HCT116 (cell line): ENCODE data around the gene MSH2. TPM values are rescaled to one million over a fixed set of nuclear protein-coding genes. Genes with fewer than 3 reads are reported as not detected.

Experiments
- ATAC-seq: fragments of 200-7000 bp; cut with Tn5 transposase; 2 replicates; pipeline ENCODE4 v1.9.1; 2020; ENCODE audit warnings: mild to moderate bottlenecking, moderate library complexity
- BruUV-seq: library from RNA; stranded (reverse); fragments of 400-500 nt; replicated peaks from 2 replicates; lab custom pipeline; 2021; lab: Mats Ljungman, UMichigan
- CTCF ChIA-PET: fragments of 300-600 bp; sonication (Branson Sonifier 250); formaldehyde crosslinking; loops from one replicate; lab custom pipeline; 2021; ENCODE audit warnings: antibody characterized with exemption; lab: Charles Lee
- POLR2A ChIA-PET: fragments of 300-600, 350-600 bp; sonication (Branson Sonifier 250); formaldehyde crosslinking; loops from one replicate; lab custom pipeline; 2021; ENCODE audit warnings: antibody characterized with exemption; lab: Charles Lee
- RAD21 ChIA-PET, 2 experiments: fragments of 300-600 bp; sonication (Branson Sonifier 250); formaldehyde crosslinking; loops; one replicate each; lab custom pipeline; 2023; ENCODE audit warnings: low total read pairs in 2 of 2; ENCODE audit not compliant: uncharacterized antibody in 2 of 2, unreplicated experiment in 2 of 2, low non-redundant PET in 1 of 2; lab: Charles Lee
- DNase-seq: peaks from one replicate; pipeline ENCODE4 v3.0.0-alpha.2; 2010; ENCODE audit warnings: low read depth, low spot score
- H2AFZ ChIP-seq: fragments of 200-600 bp; shearing (Covaris generic), sonication (generic); 2 replicates; pipeline ENCODE4 v1.6.1; 2017; ENCODE audit warnings: low read depth, mixed run types, mixed read lengths, antibody characterized with exemption, low read length; ENCODE audit not compliant: poor library complexity, severe bottlenecking
- H3K27ac ChIP-seq: 2 replicates; pipeline ENCODE4 v1.5.1; 2012; ENCODE audit warnings: low read depth, low read length
- H3K27me3 ChIP-seq: fragments of 200-600 bp; sonication (generic); 2 replicates; pipeline ENCODE4 v1.6.1; 2016; ENCODE audit warnings: mixed run types, low read length, mixed read lengths; ENCODE audit not compliant: insufficient read depth
- H3K36me3 ChIP-seq, 2 experiments: fragments of 200-500 bp in 1 of 2; fragments of 200-600 bp in 1 of 2; sonication (Bioruptor generic) in 1 of 2; sonication (generic) in 1 of 2; 2 replicates each; pipeline versions ENCODE4 v1.5.1 to v1.6.1; 2014 to 2016; ENCODE audit warnings: low read length in 2 of 2, inconsistent platforms in 1 of 2, mixed read lengths in 1 of 2, mixed run types in 1 of 2; ENCODE audit not compliant: insufficient read depth in 2 of 2, control insufficient read depth in 1 of 2
- H3K4me1 ChIP-seq, 2 experiments: fragments of 200-600 bp in 1 of 2; sonication (generic) in 1 of 2; 2 replicates each; pipeline versions ENCODE4 v1.5.1 to v1.6.1; 2012 to 2017; ENCODE audit warnings: low read length in 2 of 2, inconsistent platforms in 1 of 2, mild to moderate bottlenecking in 1 of 2, mixed read lengths in 1 of 2, mixed run types in 1 of 2, moderate library complexity in 1 of 2; ENCODE audit not compliant: insufficient read depth in 2 of 2, control insufficient read depth in 1 of 2
- H3K4me2 ChIP-seq: fragments of 200-600 bp; sonication (generic); 2 replicates; pipeline ENCODE4 v1.6.1; 2017; ENCODE audit warnings: mixed run types, low read length, mixed read lengths
- H3K4me3 ChIP-seq, 2 experiments: fragments of 200-600 bp in 1 of 2; sonication (generic) in 1 of 2; replicated peaks in 1 of 2; 2 replicates each; pipeline ENCODE4 v1.5.1; 2011 to 2016; ENCODE audit warnings: low read length in 2 of 2, control low read depth in 1 of 2, low read depth in 1 of 2, mild to moderate bottlenecking in 1 of 2, mixed read lengths in 1 of 2, mixed run types in 1 of 2
- H3K79me2 ChIP-seq: fragments of 200-600 bp; sonication (generic); 2 replicates; pipeline ENCODE4 v1.6.1; 2017; ENCODE audit warnings: mild to moderate bottlenecking, mixed run types, low read length, moderate library complexity, mixed read lengths; ENCODE audit not compliant: insufficient read depth
- H3K9ac ChIP-seq: fragments of 200-600 bp; sonication (generic); 2 replicates; pipeline ENCODE4 v1.6.1; 2016; ENCODE audit warnings: low read length, mixed read lengths
- H3K9me2 ChIP-seq: fragments of 200-600 bp; sonication (generic), shearing (Covaris generic); 2 replicates; pipeline ENCODE4 v1.6.1; 2017; ENCODE audit warnings: mixed run types, mild to moderate bottlenecking, moderate library complexity; ENCODE audit not compliant: insufficient read depth
- H3K9me3 ChIP-seq, 2 experiments: fragments of 200-500 bp in 1 of 2; fragments of 200-600 bp in 1 of 2; sonication (Bioruptor generic) in 1 of 2; sonication (generic) in 1 of 2; 2 replicates each; pipeline ENCODE4 v1.6.1; 2014 to 2017; ENCODE audit warnings: low read length in 2 of 2, mixed read lengths in 2 of 2, inconsistent platforms in 1 of 2, low read depth in 1 of 2, mild to moderate bottlenecking in 1 of 2, mixed run types in 1 of 2, moderate library complexity in 1 of 2; ENCODE audit not compliant: control insufficient read depth in 1 of 2, insufficient read depth in 1 of 2
- H4K20me1 ChIP-seq: fragments of 200-600 bp; sonication (generic), shearing (Covaris generic); 2 replicates; pipeline ENCODE4 v1.6.1; 2017; ENCODE audit warnings: mixed run types, mild to moderate bottlenecking, moderate library complexity; ENCODE audit not compliant: insufficient read depth
- CEBPB ChIP-seq: IDR thresholded peaks from 2 replicates; pipeline ENCODE4 v1.6.1; 2012; ENCODE audit warnings: low read depth
- EGR1 ChIP-seq: IDR thresholded peaks from 2 replicates; pipeline ENCODE4 v1.6.1; 2012; ENCODE audit warnings: low read depth
- ELF1 ChIP-seq: IDR thresholded peaks from 2 replicates; pipeline ENCODE4 v1.6.1; 2012; ENCODE audit warnings: low read depth, borderline replicate concordance
- EZH2 ChIP-seq: fragments of 200-600 bp; sonication (generic); IDR thresholded peaks from 2 replicates; pipeline ENCODE4 v1.6.1; 2017; ENCODE audit warnings: antibody characterized with exemption, mixed run types
- EZH2phosphoT487 ChIP-seq: fragments of 200-600 bp; IDR thresholded peaks from 2 replicates; pipeline ENCODE4 v1.6.1; 2018; ENCODE audit warnings: antibody characterized with exemption, borderline replicate concordance
- FOSL1 ChIP-seq: IDR thresholded peaks from 2 replicates; pipeline ENCODE4 v1.6.1; 2012; ENCODE audit warnings: low read depth
- JUND ChIP-seq: IDR thresholded peaks from 2 replicates; pipeline ENCODE4 v1.6.1; 2012
- POLR2A ChIP-seq: IDR thresholded peaks from 2 replicates; pipeline ENCODE4 v1.7.0; 2011; ENCODE audit warnings: borderline replicate concordance; ENCODE audit not compliant: insufficient read depth, insufficient read length; ENCODE audit errors: extremely low read depth
- RAD21 ChIP-seq: IDR thresholded peaks from 2 replicates; pipeline ENCODE4 v1.6.1; 2012; ENCODE audit warnings: low read depth, mild to moderate bottlenecking
- SP1 ChIP-seq: IDR thresholded peaks from 2 replicates; pipeline ENCODE4 v1.6.1; 2012; ENCODE audit warnings: low read depth
- TCF7L2 ChIP-seq: IDR thresholded peaks from 2 replicates; pipeline ENCODE4 v1.7.0; 2011; ENCODE audit warnings: borderline replicate concordance, inconsistent platforms; ENCODE audit not compliant: insufficient read depth, insufficient read length; ENCODE audit errors: extremely low read depth
- YY1 ChIP-seq: IDR thresholded peaks from 2 replicates; pipeline ENCODE4 v1.6.1; 2011; ENCODE audit warnings: low read length, low read depth, moderate library complexity, mild to moderate bottlenecking; ENCODE audit not compliant: insufficient replicate concordance; ENCODE audit errors: extremely low read depth
- ZFX ChIP-seq: fragments of 450-650 bp; IDR thresholded peaks from 2 replicates; pipeline ENCODE4 v1.6.1; 2017
- ZNF274 ChIP-seq: fragments of 200-500 bp; sonication (Bioruptor generic); IDR thresholded peaks from 2 replicates; pipeline ENCODE4 v1.6.1; 2014; ENCODE audit warnings: mild to moderate bottlenecking, low read depth, low read length, inconsistent platforms
- intact Hi-C: fragments of 100-400 bp; cut with micrococcal nuclease; formaldehyde crosslinking; loops from 2 replicates; pipeline ENCODE4 v1.10.0; 2022
- total RNA-seq: library from RNA; stranded (reverse); gene quantifications from one replicate; pipeline ENCODE4 v1.2.1, GENCODE V29; 2021; ENCODE audit not compliant: unreplicated experiment
- TF ChIP-seq, protein P1 (sequence below): IDR thresholded peaks from 2 replicates; pipeline ENCODE4 v1.6.1; 2012
- TF ChIP-seq, protein P2 (sequence below): IDR thresholded peaks from 2 replicates; pipeline ENCODE4 v1.6.1; 2012
- TF ChIP-seq, protein P3 (sequence below), 3 experiments: fragments of 200-600 bp in 1 of 3; sonication (generic) in 1 of 3; IDR thresholded peaks in 2 of 3; conservative IDR thresholded peaks in 1 of 3; 2 replicates each; pipeline ENCODE4 v1.5.1; 2012 to 2017; ENCODE audit warnings: low read depth in 2 of 3, low read length in 2 of 3, antibody characterized with exemption in 1 of 3, borderline replicate concordance in 1 of 3, control low read depth in 1 of 3, mild to moderate bottlenecking in 1 of 3, mixed read lengths in 1 of 3, mixed run types in 1 of 3, moderate library complexity in 1 of 3; ENCODE audit not compliant: insufficient read depth in 1 of 3
- TF ChIP-seq, protein P4 (sequence below): IDR thresholded peaks from 2 replicates; pipeline ENCODE4 v1.6.1; 2011; ENCODE audit warnings: mild to moderate bottlenecking, low read length, moderate library complexity; ENCODE audit not compliant: insufficient replicate concordance; ENCODE audit errors: extremely low read depth

The MSH2 gene
- total RNA-seq, 1 experiment from 2014 or later, result 54.9 TPM

DNA sequence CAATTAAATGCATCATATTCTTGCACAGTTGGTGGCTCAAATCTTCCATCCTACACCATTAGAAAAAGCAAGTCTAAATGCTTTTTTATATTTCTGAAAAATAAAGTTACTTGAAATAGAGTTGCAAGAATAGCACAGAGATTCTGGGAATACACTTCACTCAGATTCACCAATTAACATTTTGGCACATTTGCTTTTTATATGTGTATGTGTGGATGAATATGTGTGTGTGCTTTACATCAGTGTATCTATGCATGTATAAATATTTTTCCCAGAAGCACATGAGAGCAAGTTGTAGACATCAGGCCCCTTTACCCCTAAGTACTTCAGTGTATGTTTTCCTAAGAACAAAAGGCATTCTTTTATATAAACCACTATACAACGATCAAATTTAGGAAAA lies 27.6 kb upstream of the MSH2 start:
- Histone ChIP-seq H3K79me2 (peaks cover 75% of the 10 kb centered on the region), H3K36me3 (peaks cover 54 to 66% of the 10 kb centered on the region in 2 experiments), H3K4me1 (peaks cover 0 to 13% of the 10 kb centered on the region in 2 experiments; a peak in 3 of 4 replicates), H3K9me2 (no peaks in the 10 kb centered on the region), H3K27ac (no peak overlapping the region), H3K4me3 (no peak overlapping the region), H3K9me3 (no peaks in the 10 kb centered on the region), H2AFZ (no peak overlapping the region), H3K4me2 (no peak overlapping the region), H3K27me3 (no peaks in the 10 kb centered on the region), H3K9ac (no peak overlapping the region), H4K20me1 (peaks cover 13% of the 10 kb centered on the region)
- TF ChIP-seq, protein P1, sequence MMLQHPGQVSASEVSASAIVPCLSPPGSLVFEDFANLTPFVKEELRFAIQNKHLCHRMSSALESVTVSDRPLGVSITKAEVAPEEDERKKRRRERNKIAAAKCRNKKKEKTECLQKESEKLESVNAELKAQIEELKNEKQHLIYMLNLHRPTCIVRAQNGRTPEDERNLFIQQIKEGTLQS, result no peak
- no peak for TF ChIP-seq POLR2A
- no peak for TF ChIP-seq ZNF274
- no peak for TF ChIP-seq TCF7L2
- TF ChIP-seq YY1, result no peak
- TF ChIP-seq RAD21, result no peak
- TF ChIP-seq ZFX, result no peak
- no peak for TF ChIP-seq EZH2
- TF ChIP-seq EGR1, result no peak
- no peak for TF ChIP-seq ELF1
- DNase-seq (no peak), ATAC-seq (no peak)
- POLR2A ChIA-PET, result no interaction called here
- no TSS peak for BruUV-seq
- intact Hi-C loops, result no loop called here
- CTCF ChIA-PET, result no interaction called here
- RAD21 ChIA-PET, result interaction anchor here in 1 of 2 experiments (0.8 kb wide), 1 partner anchor 40 kb away, joined by 4 read pairs; no protein-coding TSS in a partner anchor

DNA sequence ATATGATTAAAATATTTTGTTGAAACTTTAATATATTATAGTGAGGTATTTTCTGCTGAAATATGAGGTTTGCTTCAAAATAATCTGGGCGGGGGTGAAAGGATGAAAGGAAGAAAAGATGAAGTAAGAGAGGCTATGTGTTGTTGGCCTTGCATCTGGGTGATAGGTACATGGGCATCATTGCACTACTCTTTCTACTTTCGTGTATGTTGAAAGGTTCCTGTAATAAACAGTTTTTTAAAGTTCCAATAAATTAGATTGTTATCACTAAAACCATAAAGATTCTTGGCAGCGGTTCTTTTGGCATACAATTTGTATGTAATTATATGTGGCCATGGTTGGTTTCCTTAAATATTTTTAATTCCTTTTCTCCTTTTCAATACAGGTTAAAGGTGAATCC lies 23.6 kb upstream of the MSH2 start:
- POLR2A ChIA-PET, result no interaction called here
- TF ChIP-seq SP1 (no peak), EGR1 (no peak), JUND (no peak), ZNF274 (no peak), EZH2phosphoT487 (no peak), CEBPB (no peak), FOSL1 (no peak), RAD21 (no peak)
- TF ChIP-seq, protein P2, sequence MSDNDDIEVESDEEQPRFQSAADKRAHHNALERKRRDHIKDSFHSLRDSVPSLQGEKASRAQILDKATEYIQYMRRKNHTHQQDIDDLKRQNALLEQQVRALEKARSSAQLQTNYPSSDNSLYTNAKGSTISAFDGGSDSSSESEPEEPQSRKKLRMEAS, result no peak
- TF ChIP-seq, protein P3, sequence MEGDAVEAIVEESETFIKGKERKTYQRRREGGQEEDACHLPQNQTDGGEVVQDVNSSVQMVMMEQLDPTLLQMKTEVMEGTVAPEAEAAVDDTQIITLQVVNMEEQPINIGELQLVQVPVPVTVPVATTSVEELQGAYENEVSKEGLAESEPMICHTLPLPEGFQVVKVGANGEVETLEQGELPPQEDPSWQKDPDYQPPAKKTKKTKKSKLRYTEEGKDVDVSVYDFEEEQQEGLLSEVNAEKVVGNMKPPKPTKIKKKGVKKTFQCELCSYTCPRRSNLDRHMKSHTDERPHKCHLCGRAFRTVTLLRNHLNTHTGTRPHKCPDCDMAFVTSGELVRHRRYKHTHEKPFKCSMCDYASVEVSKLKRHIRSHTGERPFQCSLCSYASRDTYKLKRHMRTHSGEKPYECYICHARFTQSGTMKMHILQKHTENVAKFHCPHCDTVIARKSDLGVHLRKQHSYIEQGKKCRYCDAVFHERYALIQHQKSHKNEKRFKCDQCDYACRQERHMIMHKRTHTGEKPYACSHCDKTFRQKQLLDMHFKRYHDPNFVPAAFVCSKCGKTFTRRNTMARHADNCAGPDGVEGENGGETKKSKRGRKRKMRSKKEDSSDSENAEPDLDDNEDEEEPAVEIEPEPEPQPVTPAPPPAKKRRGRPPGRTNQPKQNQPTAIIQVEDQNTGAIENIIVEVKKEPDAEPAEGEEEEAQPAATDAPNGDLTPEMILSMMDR (IDR thresholded peaks at IDR 0.05 in 2 of 3, conservative IDR thresholded peaks at IDR 0.05 in 1 of 3; ENCODE audit: borderline replicate concordance in 1 of 3, insufficient read depth in 1 of 3, low read depth in 2 of 3, low read length in 2 of 3), result no peak
- TF ChIP-seq, protein P4, sequence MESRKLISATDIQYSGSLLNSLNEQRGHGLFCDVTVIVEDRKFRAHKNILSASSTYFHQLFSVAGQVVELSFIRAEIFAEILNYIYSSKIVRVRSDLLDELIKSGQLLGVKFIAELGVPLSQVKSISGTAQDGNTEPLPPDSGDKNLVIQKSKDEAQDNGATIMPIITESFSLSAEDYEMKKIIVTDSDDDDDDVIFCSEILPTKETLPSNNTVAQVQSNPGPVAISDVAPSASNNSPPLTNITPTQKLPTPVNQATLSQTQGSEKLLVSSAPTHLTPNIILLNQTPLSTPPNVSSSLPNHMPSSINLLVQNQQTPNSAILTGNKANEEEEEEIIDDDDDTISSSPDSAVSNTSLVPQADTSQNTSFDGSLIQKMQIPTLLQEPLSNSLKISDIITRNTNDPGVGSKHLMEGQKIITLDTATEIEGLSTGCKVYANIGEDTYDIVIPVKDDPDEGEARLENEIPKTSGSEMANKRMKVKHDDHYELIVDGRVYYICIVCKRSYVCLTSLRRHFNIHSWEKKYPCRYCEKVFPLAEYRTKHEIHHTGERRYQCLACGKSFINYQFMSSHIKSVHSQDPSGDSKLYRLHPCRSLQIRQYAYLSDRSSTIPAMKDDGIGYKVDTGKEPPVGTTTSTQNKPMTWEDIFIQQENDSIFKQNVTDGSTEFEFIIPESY, result no peak

More for the DNA sequence above, 23.6 kb upstream of the MSH2 start:
- Histone ChIP-seq H4K20me1 (peaks cover 3% of the 10 kb centered on the region; the same call in 1 of the 2 replicates), H3K9me3 (no peaks in the 10 kb centered on the region), H3K4me3 (no peak overlapping the region), H3K36me3 (peaks cover 68 to 69% of the 10 kb centered on the region in 2 experiments), H3K9ac (no peak overlapping the region), H3K9me2 (no peaks in the 10 kb centered on the region), H2AFZ (no peak overlapping the region), H3K27ac (no peak overlapping the region), H3K4me1 (no peaks in the 10 kb centered on the region), H3K4me2 (no peak overlapping the region), H3K79me2 (peaks cover 50% of the 10 kb centered on the region), H3K27me3 (no peaks in the 10 kb centered on the region)
- no peak for DNase-seq
- BruUV-seq, result no TSS peak
- no peak for ATAC-seq
- intact Hi-C loops, result no loop called here
- ChIA-PET CTCF (no interaction called here), RAD21 (no interaction called here)
